HFFc6 (cell line): ENCODE measurements around the gene OGFRL1. TPM values are rescaled to one million over a fixed set of nuclear protein-coding genes. Genes with fewer than 3 reads are reported as not detected.
A peak's percentile ranks its signal among the peaks of the same experiment; 100 is the strongest.

ENCODE experiments used
- DNase-seq: peaks from one replicate; pipeline ENCODE4 v3.0.0-alpha.2; 2018
- H3K27ac Mint-ChIP-seq: 2 replicates; pipeline ENCODE4 v1.8.0; 2020; ENCODE audit warnings: mild to moderate bottlenecking, mixed read lengths
- H3K27me3 Mint-ChIP-seq: 2 replicates; pipeline ENCODE4 v1.8.0; 2021; ENCODE audit warnings: mild to moderate bottlenecking, moderate library complexity, mixed read lengths; ENCODE audit not compliant: insufficient read depth
- H3K36me3 Mint-ChIP-seq: 2 replicates; pipeline ENCODE4 v1.8.0; 2021; ENCODE audit warnings: low read depth, mixed read lengths
- H3K4me1 Mint-ChIP-seq: 2 replicates; pipeline ENCODE4 v1.8.0; 2020; ENCODE audit warnings: low read depth, mixed read lengths
- H3K4me3 Mint-ChIP-seq: 2 replicates; pipeline ENCODE4 v1.8.0; 2020; ENCODE audit warnings: mild to moderate bottlenecking, moderate library complexity, mixed read lengths
- H3K9me3 Mint-ChIP-seq: 2 replicates; pipeline ENCODE4 v1.8.0; 2020; ENCODE audit warnings: mild to moderate bottlenecking, mixed read lengths
- total RNA-seq, 6 experiments: library from RNA; stranded (reverse); fragmentation: NEBNext Ultra II Directional; extraction: Animal tissue kit (Norgen Biotek cat#: 25700); gene quantifications; 2 replicates in 1 of 6; 3 replicates in 5 of 6; pipeline ENCODE4 v1.2.3, GENCODE V29; 2021
- TF ChIP-seq, protein P1 (sequence below): fragments of 200-600 bp; sonication (generic); IDR thresholded peaks from 2 replicates; pipeline ENCODE4 v1.5.0; 2021; ENCODE audit warnings: antibody characterized with exemption, mild to moderate bottlenecking

OGFRL1 gene
- total RNA-seq, 6 experiments from 2014 or later = 21.4 to 34.5 (median 25.2) TPM

DNA sequence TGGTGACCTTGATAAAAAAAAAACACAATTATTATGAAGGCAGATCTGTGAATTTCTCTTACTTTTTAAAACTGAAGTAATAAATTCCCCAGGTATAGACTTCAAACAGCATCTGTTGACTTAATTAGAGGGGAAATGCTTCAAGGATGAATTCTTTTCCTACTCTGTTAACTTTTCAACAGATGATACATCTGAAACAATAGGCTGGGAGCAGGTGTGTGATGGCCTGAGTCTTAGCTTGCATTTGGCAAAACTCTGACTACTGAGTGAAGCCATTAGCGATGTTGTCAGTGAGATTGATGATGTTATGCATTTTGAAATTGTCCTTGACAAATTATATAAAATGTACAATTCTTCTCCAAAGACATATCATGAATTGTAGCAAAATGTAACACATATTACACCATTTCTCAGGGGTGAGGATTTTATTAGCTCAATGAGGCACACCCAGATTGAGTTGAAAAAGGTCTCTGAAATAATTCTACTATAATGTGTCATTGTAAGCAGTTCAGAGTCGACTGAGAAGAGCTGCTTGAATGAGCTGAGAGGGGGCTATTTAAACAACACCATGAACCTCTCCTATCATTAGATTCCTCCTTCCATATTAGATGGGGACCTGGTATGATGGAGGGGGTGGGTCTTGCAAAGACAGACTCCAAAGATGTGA, 39.6 kb upstream of the OGFRL1 start:
- DNase-seq = no peak
- H3K4me3 Mint-ChIP-seq = peak overlapping the region; percentile 44
- no peaks in the 10 kb centered on the region; the same call in 1 of the 2 replicates for H3K36me3 Mint-ChIP-seq
- peaks cover 62% of the 10 kb centered on the region for H3K4me1 Mint-ChIP-seq
- H3K27ac Mint-ChIP-seq = peak overlapping the region; percentile 93
- H3K9me3 Mint-ChIP-seq = peaks cover 10% of the 10 kb centered on the region; the same call in 1 of the 2 replicates
- H3K27me3 Mint-ChIP-seq = peaks cover 2% of the 10 kb centered on the region; the same call in 1 of the 2 replicates
- TF ChIP-seq, protein P1, sequence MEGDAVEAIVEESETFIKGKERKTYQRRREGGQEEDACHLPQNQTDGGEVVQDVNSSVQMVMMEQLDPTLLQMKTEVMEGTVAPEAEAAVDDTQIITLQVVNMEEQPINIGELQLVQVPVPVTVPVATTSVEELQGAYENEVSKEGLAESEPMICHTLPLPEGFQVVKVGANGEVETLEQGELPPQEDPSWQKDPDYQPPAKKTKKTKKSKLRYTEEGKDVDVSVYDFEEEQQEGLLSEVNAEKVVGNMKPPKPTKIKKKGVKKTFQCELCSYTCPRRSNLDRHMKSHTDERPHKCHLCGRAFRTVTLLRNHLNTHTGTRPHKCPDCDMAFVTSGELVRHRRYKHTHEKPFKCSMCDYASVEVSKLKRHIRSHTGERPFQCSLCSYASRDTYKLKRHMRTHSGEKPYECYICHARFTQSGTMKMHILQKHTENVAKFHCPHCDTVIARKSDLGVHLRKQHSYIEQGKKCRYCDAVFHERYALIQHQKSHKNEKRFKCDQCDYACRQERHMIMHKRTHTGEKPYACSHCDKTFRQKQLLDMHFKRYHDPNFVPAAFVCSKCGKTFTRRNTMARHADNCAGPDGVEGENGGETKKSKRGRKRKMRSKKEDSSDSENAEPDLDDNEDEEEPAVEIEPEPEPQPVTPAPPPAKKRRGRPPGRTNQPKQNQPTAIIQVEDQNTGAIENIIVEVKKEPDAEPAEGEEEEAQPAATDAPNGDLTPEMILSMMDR = no peak

DNA sequence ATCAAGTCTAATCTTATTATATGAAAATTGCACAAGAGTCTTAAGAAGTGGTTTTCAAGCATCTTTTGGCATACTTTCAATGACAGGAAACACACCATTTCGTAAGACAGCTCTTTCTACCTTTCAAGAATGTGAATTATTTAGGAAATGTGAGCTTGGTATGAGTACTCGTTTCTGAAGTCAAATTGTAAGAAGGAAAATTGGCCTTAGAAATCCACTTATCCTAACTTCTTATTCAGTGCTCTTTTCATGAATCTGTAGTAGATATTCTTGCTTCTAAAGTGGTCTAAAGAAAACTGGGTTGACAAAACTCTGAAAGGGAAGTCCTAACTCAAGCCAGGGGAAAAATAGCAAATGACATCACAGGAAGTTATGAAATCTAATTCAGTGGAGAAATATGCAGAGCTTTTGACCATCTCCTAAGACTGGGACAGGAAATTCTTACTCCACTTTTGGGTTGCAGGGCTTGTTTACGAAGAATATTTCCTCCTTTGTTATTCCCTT, 38.5 kb upstream of the OGFRL1 start:
- H3K9me3 Mint-ChIP-seq = peaks cover 10% of the 10 kb centered on the region; the same call in 1 of the 2 replicates
- peak overlapping the region; percentile 75 for H3K4me3 Mint-ChIP-seq
- peaks cover 68% of the 10 kb centered on the region for H3K4me1 Mint-ChIP-seq
- no peaks in the 10 kb centered on the region; the same call in 1 of the 2 replicates for H3K36me3 Mint-ChIP-seq
- DNase-seq = peak; percentile 73
- TF ChIP-seq, protein P1 = no peak
- H3K27me3 Mint-ChIP-seq = peaks cover 2% of the 10 kb centered on the region; the same call in 1 of the 2 replicates
- H3K27ac Mint-ChIP-seq = peak overlapping the region; percentile 93

DNA sequence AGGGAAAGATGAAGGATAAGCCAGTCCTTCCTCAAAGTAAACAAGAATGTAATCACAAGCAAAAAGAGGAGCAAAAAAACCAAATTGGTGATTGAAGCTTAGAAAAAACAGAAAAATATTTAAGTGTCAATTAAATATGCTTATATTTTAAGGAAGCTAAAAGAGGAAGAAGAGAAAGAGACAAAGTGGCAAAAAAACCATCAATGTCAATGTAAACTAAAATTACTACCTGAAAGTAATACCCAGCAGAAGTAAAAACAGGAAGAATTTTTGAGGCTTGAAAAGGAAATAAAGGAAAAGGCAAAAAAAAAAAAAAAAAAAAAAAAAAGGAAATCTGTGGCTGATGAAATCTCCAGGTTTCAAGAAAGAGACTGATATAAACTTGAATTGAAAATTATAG, 36.2 kb upstream of the OGFRL1 start:
- H3K4me3 Mint-ChIP-seq = peak overlapping the region; percentile 32; the same call in 1 of the 2 replicates
- peak overlapping the region; percentile 12; the same call in 1 of the 2 replicates for H3K27ac Mint-ChIP-seq
- TF ChIP-seq, protein P1 = no peak
- peaks cover 72% of the 10 kb centered on the region for H3K4me1 Mint-ChIP-seq
- no peak for DNase-seq
- peaks cover 3% of the 10 kb centered on the region; the same call in 1 of the 2 replicates for H3K27me3 Mint-ChIP-seq
- H3K9me3 Mint-ChIP-seq = no peaks in the 10 kb centered on the region
- no peaks in the 10 kb centered on the region for H3K36me3 Mint-ChIP-seq

DNA sequence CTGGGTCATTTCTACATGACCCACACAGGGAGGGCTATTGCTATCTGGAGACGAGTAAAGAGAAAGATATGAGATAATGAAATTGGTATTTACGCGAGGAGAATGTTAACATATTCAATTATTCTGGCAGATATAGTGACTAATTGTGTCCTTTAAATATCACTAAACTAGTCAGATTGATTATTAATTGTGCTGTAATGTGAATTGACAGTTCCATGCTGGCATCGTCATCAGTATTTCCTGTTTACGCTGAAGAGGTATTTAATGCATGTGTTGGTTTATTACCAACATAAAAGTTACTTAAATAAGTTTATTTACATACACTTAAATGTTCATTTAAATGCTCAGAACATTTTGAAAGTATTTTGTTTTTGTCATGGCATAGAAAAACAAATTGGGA, 35.7 kb upstream of the OGFRL1 start:
- H3K4me3 Mint-ChIP-seq = peak overlapping the region; percentile 6; the same call in 1 of the 2 replicates
- peak overlapping the region; percentile 12; the same call in 1 of the 2 replicates for H3K27ac Mint-ChIP-seq
- H3K36me3 Mint-ChIP-seq = no peaks in the 10 kb centered on the region
- TF ChIP-seq, protein P1 = no peak
- peaks cover 3% of the 10 kb centered on the region; the same call in 1 of the 2 replicates for H3K27me3 Mint-ChIP-seq
- H3K9me3 Mint-ChIP-seq = no peaks in the 10 kb centered on the region
- H3K4me1 Mint-ChIP-seq = peaks cover 71% of the 10 kb centered on the region
- DNase-seq = no peak

- peaks cover 63% of the 10 kb centered on the region for H3K4me1 Mint-ChIP-seq
- no peaks in the 10 kb centered on the region for H3K36me3 Mint-ChIP-seq
- DNase-seq = no peak
- no peak overlapping the region for H3K4me3 Mint-ChIP-seq
- H3K27me3 Mint-ChIP-seq = peaks cover 3% of the 10 kb centered on the region; the same call in 1 of the 2 replicates
- no peak overlapping the region for H3K27ac Mint-ChIP-seq
- no peaks in the 10 kb centered on the region for H3K9me3 Mint-ChIP-seq
- TF ChIP-seq, protein P1 = no peak
Observed at GRCh38 chr6:71254323-71254722, 34.3 kb upstream of the OGFRL1 start.
